Liver (tissue), 9 donors: ENCODE measurements around the gene ST7L. TPM values are rescaled to one million over a fixed set of nuclear protein-coding genes. Genes with fewer than 3 reads are reported as not detected.

Source experiments
- DNase-seq: peaks from one replicate; pipeline ENCODE4 v3.0.0-alpha.2; 2017; ENCODE audit warnings: low spot score
- H3K27ac ChIP-seq, 2 donors: one replicate each; pipeline ENCODE4 v1.7.0; 2013; ENCODE audit warnings: inconsistent platforms in 2 of 2, low read length in 2 of 2, control low read depth in 1 of 2, low read depth in 1 of 2, mild to moderate bottlenecking in 1 of 2
- H3K27me3 ChIP-seq, 4 donors: one replicate each; pipeline versions ENCODE4 v1.6.1 to v1.7.0; 2013; ENCODE audit warnings: low read length in 3 of 4, inconsistent platforms in 1 of 4, mild to moderate bottlenecking in 1 of 4, moderate library complexity in 1 of 4; ENCODE audit not compliant: control insufficient read depth in 4 of 4, insufficient read depth in 4 of 4
- H3K36me3 ChIP-seq, 4 donors: one replicate each; pipeline versions ENCODE4 v1.6.1 to v1.7.0; 2013; ENCODE audit warnings: low read length in 3 of 4, mild to moderate bottlenecking in 3 of 4, low read depth in 1 of 4, moderate library complexity in 1 of 4; ENCODE audit not compliant: control insufficient read depth in 4 of 4, insufficient read depth in 3 of 4
- H3K4me1 ChIP-seq, 4 donors: one replicate each; pipeline versions ENCODE4 v1.6.1 to v1.7.0; 2013; ENCODE audit warnings: low read length in 3 of 4, mild to moderate bottlenecking in 3 of 4, moderate library complexity in 1 of 4; ENCODE audit not compliant: control insufficient read depth in 4 of 4, insufficient read depth in 4 of 4
- H3K4me3 ChIP-seq, 3 donors: one replicate each; pipeline versions ENCODE4 v1.6.1 to v1.7.0; 2013; ENCODE audit warnings: low read length in 3 of 3, control low read depth in 1 of 3, low read depth in 1 of 3, mild to moderate bottlenecking in 1 of 3
- H3K9ac ChIP-seq, 2 donors: one replicate each; pipeline ENCODE4 v1.7.0; 2013; ENCODE audit warnings: low read length in 2 of 2, mild to moderate bottlenecking in 2 of 2, moderate library complexity in 2 of 2, control low read depth in 1 of 2, low read depth in 1 of 2
- H3K9me3 ChIP-seq, 4 donors: one replicate each; pipeline versions ENCODE4 v1.6.1 to v1.7.0; 2013; ENCODE audit warnings: low read length in 3 of 4; ENCODE audit not compliant: control insufficient read depth in 4 of 4
- EGR1 ChIP-seq, 2 donors: IDR thresholded peaks; 2 replicates each; pipeline ENCODE4 v1.6.1; 2016 to 2018; ENCODE audit warnings: antibody characterized with exemption in 2 of 2, low read depth in 2 of 2
- FOXA1 ChIP-seq: IDR thresholded peaks from 2 replicates; pipeline ENCODE4 v1.6.1; 2016; ENCODE audit warnings: antibody characterized with exemption
- FOXA2 ChIP-seq: IDR thresholded peaks from 2 replicates; pipeline ENCODE4 v1.6.1; 2016; ENCODE audit warnings: antibody characterized with exemption
- GABPA ChIP-seq, 2 donors: IDR thresholded peaks in 1 of 2; conservative IDR thresholded peaks in 1 of 2; 2 replicates each; pipeline ENCODE4 v1.6.1; 2016; ENCODE audit warnings: antibody characterized with exemption in 2 of 2, mild to moderate bottlenecking in 1 of 2, moderate library complexity in 1 of 2
- HNF4A ChIP-seq, 2 donors: conservative IDR thresholded peaks; 2 replicates each; pipeline ENCODE4 v1.6.1; 2016; ENCODE audit warnings: antibody characterized with exemption in 2 of 2, mild to moderate bottlenecking in 2 of 2
- HNF4G ChIP-seq: IDR thresholded peaks from 2 replicates; pipeline ENCODE4 v1.6.1; 2016; ENCODE audit warnings: antibody characterized with exemption
- JUND ChIP-seq, 2 donors: IDR thresholded peaks; 2 replicates each; pipeline ENCODE4 v1.6.1; 2016; ENCODE audit warnings: antibody characterized with exemption in 2 of 2
- MAX ChIP-seq: IDR thresholded peaks from 2 replicates; pipeline ENCODE4 v1.6.1; 2016; ENCODE audit warnings: antibody characterized with exemption
- NR2F2 ChIP-seq: IDR thresholded peaks from 2 replicates; pipeline ENCODE4 v1.6.1; 2016; ENCODE audit warnings: antibody characterized with exemption
- RAD21 ChIP-seq, 2 donors: IDR thresholded peaks; 2 replicates each; pipeline ENCODE4 v1.6.1; 2016; ENCODE audit warnings: antibody characterized with exemption in 2 of 2, mild to moderate bottlenecking in 2 of 2
- REST ChIP-seq: IDR thresholded peaks from 2 replicates; pipeline ENCODE4 v1.6.1; 2016; ENCODE audit warnings: antibody characterized with exemption, mild to moderate bottlenecking
- RXRA ChIP-seq, 2 donors: IDR thresholded peaks; 2 replicates each; pipeline ENCODE4 v1.6.1; 2017 to 2018; ENCODE audit warnings: antibody characterized with exemption in 2 of 2, mild to moderate bottlenecking in 1 of 2
- SP1 ChIP-seq: IDR thresholded peaks from 2 replicates; pipeline ENCODE4 v1.6.1; 2018; ENCODE audit warnings: antibody characterized with exemption, mild to moderate bottlenecking
- TAF1 ChIP-seq: conservative IDR thresholded peaks from 2 replicates; pipeline ENCODE4 v1.6.1; 2016; ENCODE audit warnings: antibody characterized with exemption, mild to moderate bottlenecking
- YY1 ChIP-seq: IDR thresholded peaks from 2 replicates; pipeline ENCODE4 v1.6.1; 2016; ENCODE audit warnings: antibody characterized with exemption, mild to moderate bottlenecking
- WGBS: extraction: QIAGEN DNeasy Blood & Tissue Kit; methylation state at CpG from one replicate; pipeline ENCODE4 v1.1.7; 2013; 5-methylcytosine and 5-hydroxymethylcytosine counted together
- polyA plus RNA-seq, 2 donors: library from polyadenylated mRNA; stranded (reverse) in 1 of 2; unstranded in 1 of 2; fragments of 200-250 nt in 1 of 2; fragments of >200 nt in 1 of 2; fragmentation: Nextera tagmentation in 1 of 2; extraction: Ambion mirVana in 1 of 2; gene quantifications; one replicate each; pipeline versions ENCODE4 v1.2.1 to v1.2.3, GENCODE V29; 2013 to 2015
- total RNA-seq, 2 donors: library from RNA; depleted of rRNA; stranded (reverse); fragments of >200 nt; gene quantifications; one replicate each; pipeline ENCODE4 v1.2.3, GENCODE V29; 2014
- TF ChIP-seq, protein P1 (sequence below): IDR thresholded peaks from 2 replicates; pipeline ENCODE4 v1.6.1; 2016; ENCODE audit warnings: antibody characterized with exemption
- TF ChIP-seq, protein P2 (sequence below): IDR thresholded peaks from 2 replicates; pipeline ENCODE4 v1.6.1; 2016; ENCODE audit warnings: antibody characterized with exemption
- donor health status: healthy.
- donor health status: healthy.
- donor health status: healthy.
- donor health status: healthy.
- donor health status: healthy.

ST7L gene
- total and polyA plus RNA-seq, 4 donors, result 4.9 to 13.6 (median 9.5) TPM

- Histone ChIP-seq H3K4me3 (no peak overlapping the region), H3K4me1 (no peaks in the 10 kb centered on the region), H3K36me3 (peaks cover 2 to 12% (median 7%) of the 10 kb centered on the region in 4 donors), H3K9ac (no peak overlapping the region), H3K27me3 (no peaks in the 10 kb centered on the region), H3K27ac (no peak overlapping the region), H3K9me3 (no peaks in the 10 kb centered on the region)
- 92% methylated on average over 3 of the region's 3 CpGs for WGBS
- DNase-seq, result no peak
- TF ChIP-seq, protein P1, sequence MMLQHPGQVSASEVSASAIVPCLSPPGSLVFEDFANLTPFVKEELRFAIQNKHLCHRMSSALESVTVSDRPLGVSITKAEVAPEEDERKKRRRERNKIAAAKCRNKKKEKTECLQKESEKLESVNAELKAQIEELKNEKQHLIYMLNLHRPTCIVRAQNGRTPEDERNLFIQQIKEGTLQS, result no peak
- no peak for TF ChIP-seq EGR1 (IDR thresholded peaks at IDR 0.05; ENCODE audit: low read depth in 2 of 2)
- TF ChIP-seq RXRA (IDR thresholded peaks at IDR 0.05), result no peak
- no peak for TF ChIP-seq HNF4A (conservative IDR thresholded peaks at IDR 0.05)
- no peak for TF ChIP-seq FOXA1
- TF ChIP-seq, protein P2, sequence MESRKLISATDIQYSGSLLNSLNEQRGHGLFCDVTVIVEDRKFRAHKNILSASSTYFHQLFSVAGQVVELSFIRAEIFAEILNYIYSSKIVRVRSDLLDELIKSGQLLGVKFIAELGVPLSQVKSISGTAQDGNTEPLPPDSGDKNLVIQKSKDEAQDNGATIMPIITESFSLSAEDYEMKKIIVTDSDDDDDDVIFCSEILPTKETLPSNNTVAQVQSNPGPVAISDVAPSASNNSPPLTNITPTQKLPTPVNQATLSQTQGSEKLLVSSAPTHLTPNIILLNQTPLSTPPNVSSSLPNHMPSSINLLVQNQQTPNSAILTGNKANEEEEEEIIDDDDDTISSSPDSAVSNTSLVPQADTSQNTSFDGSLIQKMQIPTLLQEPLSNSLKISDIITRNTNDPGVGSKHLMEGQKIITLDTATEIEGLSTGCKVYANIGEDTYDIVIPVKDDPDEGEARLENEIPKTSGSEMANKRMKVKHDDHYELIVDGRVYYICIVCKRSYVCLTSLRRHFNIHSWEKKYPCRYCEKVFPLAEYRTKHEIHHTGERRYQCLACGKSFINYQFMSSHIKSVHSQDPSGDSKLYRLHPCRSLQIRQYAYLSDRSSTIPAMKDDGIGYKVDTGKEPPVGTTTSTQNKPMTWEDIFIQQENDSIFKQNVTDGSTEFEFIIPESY, result no peak
- TF ChIP-seq YY1, result no peak
- no peak for TF ChIP-seq FOXA2
- TF ChIP-seq RAD21 (IDR thresholded peaks at IDR 0.05), result no peak
- TF ChIP-seq TAF1, result no peak
- no peak for TF ChIP-seq NR2F2
Measured at GRCh38 chr1:112594208-112594876, 24.6 kb downstream of the ST7L start.

DNA sequence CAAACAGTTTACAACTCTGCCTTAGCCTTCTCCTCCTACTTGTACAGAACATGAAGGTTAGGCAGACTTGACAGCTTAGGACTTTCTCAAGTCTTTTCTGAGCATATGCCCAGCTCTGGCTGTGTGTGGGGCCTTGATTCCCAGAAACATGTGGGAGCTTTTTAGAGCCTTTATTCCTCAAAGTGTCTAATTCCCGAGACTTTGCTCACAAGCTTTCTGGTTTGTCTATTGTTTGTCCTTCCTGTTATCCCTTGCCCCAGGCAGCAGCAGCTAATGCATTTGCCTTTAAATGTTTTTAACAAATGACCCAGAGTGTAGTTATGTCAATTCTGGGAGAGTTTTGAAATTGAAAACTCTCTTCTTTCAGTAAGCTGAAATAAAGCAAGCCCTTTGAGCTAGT lies 29.2 kb downstream of the ST7L start:
- Histone ChIP-seq H3K27me3 (no peaks in the 10 kb centered on the region), H3K9ac (no peak overlapping the region), H3K4me1 (no peaks in the 10 kb centered on the region), H3K4me3 (no peak overlapping the region), H3K36me3 (peaks cover 0 to 9% (median 2%) of the 10 kb centered on the region in 4 donors), H3K27ac (no peak overlapping the region), H3K9me3 (no peaks in the 10 kb centered on the region)
- TF ChIP-seq MAX, result no peak
- no peak for TF ChIP-seq GABPA (IDR thresholded peaks at IDR 0.05 in 1 of 2, conservative IDR thresholded peaks at IDR 0.05 in 1 of 2)
- DNase-seq, result no peak
- WGBS, result 95% methylated on average over 1 of the region's 1 CpG

- Histone ChIP-seq H3K4me1 (no peaks in the 10 kb centered on the region), H3K36me3 (peaks cover 0 to 11% (median 0%) of the 10 kb centered on the region in 4 donors), H3K27ac (no peak overlapping the region), H3K9ac (no peak overlapping the region), H3K9me3 (no peaks in the 10 kb centered on the region), H3K27me3 (no peaks in the 10 kb centered on the region), H3K4me3 (no peak overlapping the region)
- TF ChIP-seq RXRA (IDR thresholded peaks at IDR 0.05) (no peak), YY1 (no peak), SP1 (no peak), TAF1 (no peak), HNF4G (no peak), FOXA2 (no peak), REST (no peak), FOXA1 (no peak), EGR1 (IDR thresholded peaks at IDR 0.05; ENCODE audit: low read depth in 2 of 2) (no peak), JUND (IDR thresholded peaks at IDR 0.05) (no peak)
- TF ChIP-seq, protein P1, result no peak
- TF ChIP-seq, protein P2, result no peak
- DNase-seq, result no peak
Measured at GRCh38 chr1:112583366-112583765, 35.6 kb downstream of the ST7L start.
